Effector CD4-positive, alpha-beta T cell (primary cell): ENCODE data around the gene PRSS12.
A peak's percentile ranks its signal among the peaks of the same experiment; 100 is the strongest.
"Not testable (repeated sequence)": the region's sequence is repeated elsewhere in the genome, so short reads cannot be mapped to it uniquely, and the experiment has no call there.

Experiments
- DNase-seq: peaks from one replicate; pipeline ENCODE4 v3.0.0-alpha.2; 2020

The PRSS12 gene

DNA sequence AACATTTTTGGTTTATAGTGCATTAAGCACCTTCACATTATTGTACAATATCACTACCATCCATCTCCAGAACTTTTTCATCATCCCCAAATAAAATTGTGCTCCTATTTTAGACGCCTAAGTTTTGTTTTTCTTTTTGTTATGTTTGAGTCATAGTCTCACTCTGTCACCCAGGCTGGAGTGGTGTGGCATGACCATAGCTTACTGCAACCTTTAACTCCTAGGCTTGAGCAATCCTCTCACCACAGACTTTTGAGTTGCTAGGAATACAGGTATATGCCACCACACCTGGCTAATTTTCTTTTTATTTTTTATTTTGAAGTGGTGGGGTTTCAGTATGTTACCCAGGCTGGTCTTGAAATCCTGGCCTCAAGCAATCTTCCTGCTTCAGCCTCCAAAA lies 33.9 kb downstream of the PRSS12 start:
- DNase-seq, result no peak

DNA sequence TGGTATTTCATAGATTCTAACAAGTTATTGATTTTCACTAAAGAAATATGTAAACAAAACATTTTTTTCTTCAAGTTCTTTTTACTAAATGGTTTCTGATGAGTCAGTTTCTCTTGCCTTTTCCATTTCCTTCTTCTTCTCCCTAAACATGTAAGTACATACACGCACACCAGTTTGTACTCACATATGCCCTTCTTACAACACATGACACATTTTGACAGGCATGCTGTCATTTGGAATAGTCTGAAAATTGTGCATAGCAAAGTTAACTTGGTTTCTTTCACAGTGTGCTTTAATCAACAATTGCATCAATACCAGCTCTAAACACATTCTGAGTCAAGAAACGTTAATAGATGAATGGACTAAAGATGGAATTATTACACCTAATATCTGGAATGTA lies 35.1 kb downstream of the PRSS12 start:
- no peak for DNase-seq

GRCh38 chr4:118314221-118314620 lies 38.6 kb downstream of the PRSS12 start:
- DNase-seq, result no peak

- no peak for DNase-seq
These were observed 39.7 kb downstream of the PRSS12 start for GRCh38 chr4:118313098-118313497.

DNA sequence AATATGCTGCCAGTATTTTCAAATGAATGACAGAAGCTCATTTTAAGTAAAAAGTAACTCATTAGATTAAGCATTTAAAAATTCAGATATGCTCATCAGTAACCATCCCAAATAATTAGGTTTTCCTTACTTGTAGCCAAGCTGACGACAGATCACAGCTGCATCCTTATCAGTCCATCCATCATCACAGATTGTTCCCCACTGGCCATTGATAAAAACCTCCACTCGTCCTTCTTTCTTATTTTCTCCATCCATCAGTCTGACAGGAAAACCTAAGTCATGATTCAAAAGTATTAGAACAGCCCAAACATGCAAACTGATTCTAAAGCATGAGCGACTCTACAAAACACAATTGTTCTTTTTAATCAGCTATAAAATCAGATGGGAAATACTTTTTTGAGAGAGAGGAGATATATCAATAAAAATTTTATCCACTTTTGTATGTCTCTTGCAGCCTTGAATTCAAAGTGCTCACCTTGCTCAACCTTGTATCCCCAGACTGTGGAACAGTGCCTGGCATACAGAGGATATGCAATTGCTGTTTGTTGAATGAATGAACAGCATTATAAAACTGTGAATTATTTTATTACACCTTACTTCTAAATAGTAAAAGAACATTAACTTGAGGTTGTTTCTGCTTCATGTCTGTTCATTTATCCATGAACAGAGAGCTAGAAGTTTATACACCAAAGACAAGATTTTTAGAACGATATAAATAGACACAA lies 44.3 kb downstream of the PRSS12 start:
- DNase-seq, result no peak

DNA sequence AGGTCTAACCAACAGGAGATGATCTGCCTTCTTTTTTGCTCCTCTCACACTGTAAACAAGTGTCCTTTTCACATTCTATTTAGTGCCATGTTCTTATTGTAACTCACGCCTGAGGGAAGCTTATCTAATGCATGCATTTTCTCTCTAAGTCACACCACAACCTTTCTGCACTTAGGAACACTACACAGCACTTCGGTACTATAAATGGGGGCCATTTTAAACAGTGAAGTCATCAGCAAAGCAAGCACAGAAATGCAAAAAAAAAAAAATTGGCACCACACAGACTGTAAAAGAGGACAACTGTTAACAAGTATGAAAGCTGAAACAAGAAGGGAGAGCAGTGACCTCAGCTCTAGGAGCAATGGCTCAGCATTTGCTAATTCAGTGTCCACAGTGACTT lies 45.2 kb downstream of the PRSS12 start:
- DNase-seq, result no peak

- not testable (repeated sequence) for DNase-seq
These were observed 53.2 kb downstream of the PRSS12 start for GRCh38 chr4:118299619-118300018.

DNA sequence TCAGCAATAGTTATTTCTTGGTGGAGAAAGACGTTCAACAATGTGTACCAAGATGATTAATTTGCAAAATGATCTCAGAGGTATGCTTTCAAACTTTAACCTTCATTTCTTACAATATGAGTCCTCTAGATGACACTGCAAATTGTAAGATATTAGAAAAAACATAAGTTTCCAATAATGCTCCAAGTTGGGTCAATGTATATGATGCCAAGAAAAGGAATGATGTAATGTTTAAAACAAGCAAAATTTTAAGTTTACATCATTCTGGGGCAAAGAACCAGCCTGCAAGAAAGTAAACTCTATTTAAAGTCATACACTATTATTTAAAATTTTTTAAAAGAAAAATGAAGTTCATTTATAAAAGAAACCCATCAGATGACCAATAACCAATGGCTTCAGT lies 56.1 kb downstream of the PRSS12 start:
- no peak for DNase-seq

DNA sequence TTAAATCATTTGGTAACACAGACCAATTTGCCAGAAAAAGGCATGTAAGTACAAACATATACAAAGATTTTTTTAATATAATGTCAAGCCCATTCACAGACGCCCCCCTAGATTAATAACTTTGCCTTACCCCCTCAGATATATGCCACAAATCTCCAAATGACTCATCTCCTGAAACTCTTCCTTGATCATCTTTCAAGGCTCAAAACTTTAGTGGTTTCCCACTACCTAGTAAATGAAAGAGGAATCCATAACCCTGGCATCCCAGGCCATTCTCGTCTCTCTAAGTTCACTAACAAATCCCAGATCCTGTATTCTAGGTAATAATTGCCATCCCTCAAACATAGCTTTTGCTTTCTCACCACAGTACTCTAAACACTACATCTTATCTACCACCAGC lies 61.9 kb downstream of the PRSS12 start:
- DNase-seq, result no peak

DNA sequence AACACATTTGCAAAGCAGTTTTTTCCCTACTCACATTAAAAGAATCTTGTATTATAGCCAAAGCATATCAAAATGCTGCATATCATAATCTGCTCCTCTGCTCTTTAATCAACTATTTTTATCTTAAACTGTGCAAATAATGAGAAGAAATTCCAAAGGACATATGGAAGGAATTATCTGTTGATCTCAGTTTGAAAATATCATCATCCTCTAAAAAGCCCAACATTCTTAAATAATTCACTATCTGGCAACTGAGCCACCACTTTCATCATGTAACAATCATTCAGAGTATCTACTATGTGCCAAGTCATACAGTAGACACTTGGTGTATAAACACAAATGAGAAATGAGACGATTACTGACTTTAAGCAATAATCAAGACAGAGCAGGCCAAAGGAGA lies 63.0 kb downstream of the PRSS12 start:
- DNase-seq, result no peak

- DNase-seq, result no peak
These were observed 64.9 kb downstream of the PRSS12 start for GRCh38 chr4:118287711-118288451.

GRCh38 chr4:118286685-118287084 lies 66.1 kb downstream of the PRSS12 start:
- DNase-seq, result no peak

GRCh38 chr4:118285931-118286330 lies 66.9 kb downstream of the PRSS12 start:
- no peak for DNase-seq

- no peak for DNase-seq
These were observed 68.6 kb downstream of the PRSS12 start for GRCh38 chr4:118284169-118284568.

- DNase-seq, result no peak
These were observed 70.1 kb downstream of the PRSS12 start for GRCh38 chr4:118282692-118283091.

DNA sequence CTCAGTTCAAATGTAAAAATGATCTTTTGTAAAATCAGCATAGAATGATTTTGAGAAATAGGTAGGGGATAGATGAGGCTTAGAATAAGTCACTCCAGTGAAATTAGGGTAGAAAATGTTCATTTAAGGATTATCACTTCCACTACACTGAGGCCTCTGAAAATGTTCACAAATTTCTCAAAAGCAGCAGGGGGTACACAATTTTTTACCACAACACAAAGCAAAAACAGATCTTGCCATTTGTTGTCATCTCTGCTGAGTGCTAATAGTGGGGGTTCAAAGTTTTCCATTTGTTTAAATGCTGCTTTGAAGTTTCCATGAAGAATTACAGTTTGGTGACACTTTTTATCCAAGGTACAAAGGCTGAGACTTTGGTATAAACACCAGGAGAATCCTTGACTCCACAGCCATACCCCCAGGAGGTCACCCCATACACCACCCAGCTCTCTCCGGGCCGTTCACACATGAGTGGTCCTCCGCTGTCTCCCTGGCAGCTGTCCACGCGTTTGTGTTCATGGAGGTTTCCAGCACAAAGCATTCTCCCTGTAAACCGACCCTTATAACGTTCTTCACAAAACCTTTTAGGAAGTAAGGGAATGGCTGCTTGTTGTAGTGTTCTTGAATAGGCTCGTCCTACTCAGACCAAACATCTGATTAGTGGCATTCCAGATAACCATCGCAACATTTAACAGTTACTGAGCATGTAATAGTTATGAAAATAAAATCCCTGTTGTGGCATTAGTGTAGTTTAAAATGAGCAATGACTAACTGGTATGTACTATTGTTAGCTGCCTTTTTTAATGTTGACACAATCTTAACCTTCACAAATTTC lies 71.0 kb downstream of the PRSS12 start:
- no peak for DNase-seq

- DNase-seq, result peak; percentile 27
These were observed 72.1 kb downstream of the PRSS12 start for GRCh38 chr4:118280501-118281218.

- no peak for DNase-seq
These were observed 72.8 kb downstream of the PRSS12 start for GRCh38 chr4:118279920-118280432.

- no peak for DNase-seq
These were observed 73.5 kb downstream of the PRSS12 start for GRCh38 chr4:118279328-118279727.

DNA sequence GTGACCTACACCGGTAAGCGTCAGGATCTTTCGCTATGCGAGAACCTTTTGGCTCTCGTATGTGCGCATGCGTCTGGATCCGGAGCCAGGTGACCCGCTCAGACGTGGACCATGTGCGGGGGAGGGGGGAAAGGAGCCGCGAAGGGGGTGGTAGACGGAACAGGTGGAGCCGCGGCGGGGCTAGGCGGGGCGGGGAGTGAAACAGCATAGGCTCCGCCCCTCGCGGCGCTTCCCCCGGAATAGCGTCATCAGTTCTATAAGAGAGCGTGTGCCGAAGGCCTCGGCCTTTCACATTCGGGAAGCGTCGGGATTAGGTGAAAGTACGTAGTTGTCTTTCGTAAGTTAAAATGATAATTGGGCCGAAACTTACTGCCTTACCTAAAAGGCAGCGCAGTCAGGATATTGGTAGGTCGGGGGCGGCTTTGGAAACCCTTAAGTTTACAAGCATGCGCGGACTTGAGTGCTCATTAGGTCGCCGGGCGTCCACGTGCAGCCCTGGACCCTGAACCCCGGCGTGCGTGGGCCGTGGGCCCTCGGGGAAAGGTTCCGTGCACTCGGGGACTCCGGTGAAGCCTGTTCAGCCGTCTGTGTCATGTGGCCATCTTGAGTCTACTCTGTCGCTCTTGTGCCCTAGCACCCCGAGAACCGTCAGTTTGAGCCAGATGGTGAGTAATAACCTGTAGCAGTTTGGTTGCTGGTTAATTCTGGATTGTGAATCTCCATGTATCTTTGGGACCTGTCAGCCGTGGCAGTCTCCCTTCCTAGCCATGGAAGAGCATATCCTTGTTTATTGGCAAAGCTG lies 74.1 kb downstream of the PRSS12 start:
- peak; percentile 97 for DNase-seq

DNA sequence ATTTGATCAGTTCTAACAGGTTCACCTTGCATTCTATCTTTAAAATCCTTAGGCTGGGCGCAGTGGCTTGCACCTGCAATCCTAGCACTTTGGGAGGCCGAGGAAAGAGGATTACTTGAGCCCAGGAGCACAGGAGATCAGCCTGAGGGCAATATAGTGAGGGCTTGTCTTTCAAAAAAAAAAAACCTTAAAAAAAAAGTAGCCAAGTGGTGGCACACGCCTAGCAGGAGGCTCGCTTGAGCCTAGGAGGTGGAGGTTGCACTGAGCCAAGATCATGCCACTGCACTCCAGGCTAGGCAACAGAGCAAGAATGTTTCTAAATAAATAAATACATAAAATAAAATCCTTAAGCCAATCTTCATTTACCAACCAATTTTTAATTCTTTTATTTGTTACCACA lies 75.6 kb downstream of the PRSS12 start:
- DNase-seq, result no peak

DNA sequence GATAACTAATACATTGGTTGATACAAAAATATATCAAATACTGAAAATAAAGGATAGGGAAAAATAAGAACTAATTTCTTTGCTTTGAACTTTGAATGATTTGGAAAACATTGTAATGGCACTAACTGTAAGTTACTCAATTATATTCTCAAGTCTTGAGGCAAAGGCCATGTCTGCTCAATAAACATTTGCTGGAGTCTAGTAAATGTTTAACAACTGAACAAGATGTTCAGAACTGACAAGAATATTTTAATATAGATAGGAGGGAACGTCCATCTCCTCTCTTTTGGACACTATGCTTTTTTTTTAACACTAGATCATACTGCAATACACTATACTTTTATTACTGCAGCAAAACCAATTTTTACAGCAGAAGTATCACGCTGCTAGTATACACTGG lies 76.2 kb downstream of the PRSS12 start:
- no peak for DNase-seq
